Activated T-cell treated with anti-CD3 and anti-CD28 coated beads, Interleukin-2, amount 50 U/mL, for 72 hours (primary cell): Measurements from ENCODE around the gene MMP14. TPM values are rescaled to one million over a fixed set of nuclear protein-coding genes. Genes with fewer than 3 reads are reported as not detected.

Experiments used
- ATAC-seq, 2 donors: fragments of 150-1000 bp; cut with Tn5 transposase; replicated peaks in 1 of 2; 2 replicates each; pipeline ENCODE4 v1.10.0; 2021; ENCODE audit warnings: moderate library complexity in 2 of 2, mild to moderate bottlenecking in 1 of 2
- DNase-seq, 2 donors: peaks; one replicate each; pipeline ENCODE4 v3.0.0; 2021 to 2022; ENCODE audit warnings: mixed read lengths in 1 of 2
- H3K27ac Mint-ChIP-seq: one replicate; pipeline ENCODE4 v1.8.0; 2022; ENCODE audit warnings: mild to moderate bottlenecking, moderate library complexity, mixed read lengths
- H3K27me3 Mint-ChIP-seq: one replicate; pipeline ENCODE4 v1.8.0; 2022; ENCODE audit warnings: low read depth, mixed read lengths
- H3K36me3 Mint-ChIP-seq, 2 donors: one replicate each; pipeline ENCODE4 v1.8.0; 2022; ENCODE audit warnings: mixed read lengths in 2 of 2, mild to moderate bottlenecking in 1 of 2; ENCODE audit not compliant: insufficient read depth in 2 of 2
- H3K4me1 Mint-ChIP-seq: one replicate; pipeline ENCODE4 v1.8.0; 2022; ENCODE audit warnings: low read depth, mixed read lengths
- H3K4me3 Mint-ChIP-seq, 2 donors: one replicate each; pipeline ENCODE4 v1.8.0; 2022; ENCODE audit warnings: mild to moderate bottlenecking in 2 of 2, mixed read lengths in 2 of 2, moderate library complexity in 2 of 2
- H3K9me3 Mint-ChIP-seq, 2 donors: one replicate each; pipeline ENCODE4 v1.8.0; 2022; ENCODE audit warnings: mixed read lengths in 2 of 2
- total RNA-seq, 2 donors: library from RNA; stranded (reverse); gene quantifications; one replicate each; pipeline ENCODE4 v1.2.3, GENCODE V29; 2022

MMP14 gene
- total RNA-seq, 2 donors from 2014 or later: 1.4 to 6.8 TPM

DNA sequence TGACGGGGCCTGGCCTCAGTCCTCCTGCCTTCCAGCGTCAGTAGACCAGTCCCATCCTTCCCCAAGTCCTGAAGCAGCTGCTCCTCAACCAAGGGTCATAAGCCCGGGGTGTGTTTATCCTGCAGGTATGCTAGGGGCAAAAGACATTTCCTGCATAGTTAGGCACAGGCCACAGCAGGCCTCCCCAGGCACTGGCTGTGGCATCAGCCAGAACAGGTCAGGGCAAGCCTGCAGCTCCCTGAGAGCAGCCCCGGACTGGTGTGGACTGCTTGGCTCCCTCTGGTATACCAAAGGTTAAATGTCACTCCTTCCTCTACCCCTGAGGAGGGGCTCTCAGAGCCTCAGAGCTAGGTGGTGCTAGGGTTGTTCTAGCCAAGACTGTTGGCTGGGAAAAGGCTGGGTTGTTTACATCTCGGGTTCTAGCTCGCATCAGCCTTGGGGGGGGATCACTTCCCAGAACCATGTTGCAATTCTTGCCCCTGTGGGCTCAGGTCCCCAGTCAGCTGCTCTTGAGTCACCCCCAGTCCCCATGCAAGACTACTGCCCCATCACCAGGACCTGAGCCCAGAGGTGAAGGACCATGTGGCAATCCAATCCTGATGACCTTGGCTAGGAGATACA is 2.9 kb downstream of the MMP14 start:
- no peak overlapping the region for H3K27ac Mint-ChIP-seq
- H3K9me3 Mint-ChIP-seq: no peaks in the 10 kb centered on the region
- ATAC-seq (peak in 1 of 2 donors; percentile 25), DNase-seq (no peak)
- peaks cover 19% of the 10 kb centered on the region for H3K27me3 Mint-ChIP-seq
- H3K36me3 Mint-ChIP-seq: peaks cover 0 to 2% of the 10 kb centered on the region in 2 donors
- H3K4me1 Mint-ChIP-seq: peaks cover 24% of the 10 kb centered on the region
- H3K4me3 Mint-ChIP-seq: peak overlapping the region in 1 of 2 donors; percentile 24

DNA sequence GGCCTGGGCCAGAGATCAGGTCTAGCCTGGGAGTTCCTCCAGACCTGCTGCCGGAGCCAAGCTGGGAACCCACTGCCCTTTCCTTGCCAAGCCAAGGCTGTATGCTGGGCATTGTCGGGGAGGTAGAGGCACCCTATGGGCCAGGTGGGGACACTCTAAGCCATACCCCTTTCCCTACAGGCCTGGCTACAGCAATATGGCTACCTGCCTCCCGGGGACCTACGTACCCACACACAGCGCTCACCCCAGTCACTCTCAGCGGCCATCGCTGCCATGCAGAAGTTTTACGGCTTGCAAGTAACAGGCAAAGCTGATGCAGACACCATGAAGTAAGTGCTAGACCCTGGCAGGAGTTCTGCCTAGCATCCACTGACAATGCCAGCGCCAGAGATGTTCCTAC is 4.9 kb downstream of the MMP14 start:
- H3K27me3 Mint-ChIP-seq: peaks cover 19% of the 10 kb centered on the region
- ATAC-seq: no peak
- peaks cover 19% of the 10 kb centered on the region for H3K4me1 Mint-ChIP-seq
- H3K4me3 Mint-ChIP-seq: no peak overlapping the region
- no peaks in the 10 kb centered on the region for H3K9me3 Mint-ChIP-seq
- H3K27ac Mint-ChIP-seq: no peak overlapping the region
- peaks cover 0 to 2% of the 10 kb centered on the region in 2 donors for H3K36me3 Mint-ChIP-seq
- DNase-seq: no peak

DNA sequence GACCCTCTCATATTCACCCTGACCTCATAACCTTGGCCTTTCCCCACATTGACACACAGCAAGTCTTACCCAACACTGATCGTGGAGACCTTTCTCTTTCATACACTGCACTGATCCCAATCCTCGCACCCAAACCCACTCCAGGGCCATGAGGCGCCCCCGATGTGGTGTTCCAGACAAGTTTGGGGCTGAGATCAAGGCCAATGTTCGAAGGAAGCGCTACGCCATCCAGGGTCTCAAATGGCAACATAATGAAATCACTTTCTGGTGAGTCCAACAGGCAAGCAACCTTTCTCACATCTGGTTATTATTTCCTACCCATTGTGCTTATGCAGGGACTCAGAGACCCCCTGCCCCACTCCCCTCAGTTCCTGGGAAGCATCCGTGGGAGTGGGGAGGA is 5.4 kb downstream of the MMP14 start:
- DNase-seq (no peak), ATAC-seq (no peak)
- peaks cover 19% of the 10 kb centered on the region for H3K27me3 Mint-ChIP-seq
- peaks cover 17% of the 10 kb centered on the region for H3K4me1 Mint-ChIP-seq
- H3K9me3 Mint-ChIP-seq: no peaks in the 10 kb centered on the region
- no peak overlapping the region for H3K4me3 Mint-ChIP-seq
- peaks cover 0 to 2% of the 10 kb centered on the region in 2 donors for H3K36me3 Mint-ChIP-seq
- H3K27ac Mint-ChIP-seq: no peak overlapping the region

DNA sequence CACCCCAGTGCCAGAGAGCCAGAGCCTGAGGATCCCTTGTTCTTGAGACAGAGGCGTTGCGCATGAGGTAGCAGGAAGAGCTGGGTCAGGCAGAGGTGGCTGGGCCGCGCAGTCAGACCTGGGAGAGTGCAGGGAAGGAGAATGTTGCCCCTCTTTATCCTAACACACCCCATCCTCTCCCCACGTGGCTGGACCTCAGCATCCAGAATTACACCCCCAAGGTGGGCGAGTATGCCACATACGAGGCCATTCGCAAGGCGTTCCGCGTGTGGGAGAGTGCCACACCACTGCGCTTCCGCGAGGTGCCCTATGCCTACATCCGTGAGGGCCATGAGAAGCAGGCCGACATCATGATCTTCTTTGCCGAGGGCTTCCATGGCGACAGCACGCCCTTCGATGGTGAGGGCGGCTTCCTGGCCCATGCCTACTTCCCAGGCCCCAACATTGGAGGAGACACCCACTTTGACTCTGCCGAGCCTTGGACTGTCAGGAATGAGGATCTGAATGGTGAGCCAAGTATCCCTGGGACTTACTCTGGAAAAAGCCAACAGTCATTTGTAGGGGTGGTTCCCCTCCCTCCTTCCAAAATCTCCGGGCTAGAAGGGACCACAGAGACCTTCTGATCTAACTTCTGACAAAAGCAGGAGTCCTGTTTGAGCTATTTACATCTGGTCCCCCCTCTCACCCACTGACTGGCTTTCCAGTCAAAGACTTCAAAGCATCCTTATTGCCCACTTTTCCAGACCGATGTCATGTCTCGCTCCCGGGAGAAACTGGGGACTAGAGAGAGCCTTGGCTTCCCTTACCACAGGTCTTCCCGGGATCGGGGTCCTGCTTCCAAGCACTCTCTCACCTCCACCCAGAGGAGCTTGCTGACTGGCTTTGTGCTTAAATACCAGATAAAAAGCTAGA is 6.1 kb downstream of the MMP14 start:
- Mint-ChIP-seq H3K36me3 (no peaks in the 10 kb centered on the region), H3K4me1 (peaks cover 10% of the 10 kb centered on the region), H3K4me3 (no peak overlapping the region), H3K27me3 (peaks cover 12% of the 10 kb centered on the region), H3K27ac (no peak overlapping the region), H3K9me3 (no peaks in the 10 kb centered on the region)
- ATAC-seq (no peak), DNase-seq (no peak)

DNA sequence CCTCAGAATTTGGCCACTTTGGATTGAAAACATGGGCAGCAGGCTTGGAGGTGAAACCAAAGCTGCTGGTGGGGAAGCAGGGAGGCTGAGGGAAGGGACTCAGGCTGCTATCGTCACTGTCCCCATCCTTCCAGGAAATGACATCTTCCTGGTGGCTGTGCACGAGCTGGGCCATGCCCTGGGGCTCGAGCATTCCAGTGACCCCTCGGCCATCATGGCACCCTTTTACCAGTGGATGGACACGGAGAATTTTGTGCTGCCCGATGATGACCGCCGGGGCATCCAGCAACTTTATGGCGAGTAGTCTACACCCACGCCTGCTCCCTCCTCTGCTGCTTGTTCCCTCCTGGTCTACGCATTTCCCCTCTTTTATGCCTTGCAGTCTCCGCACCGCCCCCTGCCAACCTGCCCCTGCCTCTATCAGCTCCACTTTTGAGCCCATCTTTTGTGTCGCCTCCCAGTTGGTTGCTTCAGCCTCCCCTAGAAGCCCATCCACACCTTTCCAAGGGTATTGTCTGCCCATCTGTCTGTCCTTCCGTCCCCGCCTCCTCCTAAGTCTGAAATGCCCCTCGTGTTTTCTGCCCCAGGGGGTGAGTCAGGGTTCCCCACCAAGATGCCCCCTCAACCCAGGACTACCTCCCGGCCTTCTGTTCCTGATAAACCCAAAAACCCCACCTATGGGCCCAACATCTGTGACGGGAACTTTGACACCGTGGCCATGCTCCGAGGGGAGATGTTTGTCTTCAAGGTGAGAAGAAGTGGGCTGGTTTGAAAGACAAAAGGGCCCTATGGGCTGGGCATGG is 6.9 kb downstream of the MMP14 start:
- Mint-ChIP-seq H3K4me3 (no peak overlapping the region), H3K4me1 (peaks cover 5% of the 10 kb centered on the region), H3K27ac (no peak overlapping the region), H3K36me3 (no peaks in the 10 kb centered on the region), H3K27me3 (peaks cover 11% of the 10 kb centered on the region), H3K9me3 (no peaks in the 10 kb centered on the region)
- DNase-seq: no peak
- ATAC-seq: no peak

DNA sequence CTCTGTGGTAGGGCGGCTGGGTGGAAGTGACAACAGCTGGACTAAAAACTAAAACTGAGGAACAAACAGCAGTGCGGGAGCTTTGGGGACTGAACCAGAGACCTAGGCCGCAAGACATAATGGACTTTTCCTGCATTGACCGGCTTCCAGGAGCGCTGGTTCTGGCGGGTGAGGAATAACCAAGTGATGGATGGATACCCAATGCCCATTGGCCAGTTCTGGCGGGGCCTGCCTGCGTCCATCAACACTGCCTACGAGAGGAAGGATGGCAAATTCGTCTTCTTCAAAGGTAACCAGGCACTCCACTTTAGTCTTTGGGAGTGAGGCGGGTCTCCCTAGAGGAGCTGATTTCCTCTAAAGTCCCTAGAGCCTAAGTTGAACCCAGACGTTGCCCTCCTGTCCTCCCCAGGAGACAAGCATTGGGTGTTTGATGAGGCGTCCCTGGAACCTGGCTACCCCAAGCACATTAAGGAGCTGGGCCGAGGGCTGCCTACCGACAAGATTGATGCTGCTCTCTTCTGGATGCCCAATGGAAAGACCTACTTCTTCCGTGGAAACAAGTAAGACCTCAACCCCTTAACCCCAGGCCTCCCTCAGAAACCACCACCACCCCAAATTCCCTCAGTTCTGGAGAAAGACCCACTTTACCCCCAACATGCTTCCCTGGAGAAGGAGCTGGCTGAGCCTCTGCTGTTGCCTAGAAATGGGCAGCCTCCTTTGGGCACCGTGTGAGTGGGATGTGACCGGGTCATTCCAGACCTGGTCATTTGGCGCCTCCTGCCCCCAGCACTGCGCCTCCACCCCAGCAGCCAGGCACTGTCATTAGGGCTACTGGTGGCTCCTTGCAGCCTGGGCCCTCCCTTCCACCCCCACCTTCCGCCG is 8.1 kb downstream of the MMP14 start:
- Mint-ChIP-seq H3K4me3 (no peak overlapping the region), H3K9me3 (no peaks in the 10 kb centered on the region), H3K4me1 (no peaks in the 10 kb centered on the region), H3K27me3 (peaks cover 13% of the 10 kb centered on the region), H3K27ac (no peak overlapping the region), H3K36me3 (no peaks in the 10 kb centered on the region)
- no peak for ATAC-seq
- DNase-seq: no peak

DNA sequence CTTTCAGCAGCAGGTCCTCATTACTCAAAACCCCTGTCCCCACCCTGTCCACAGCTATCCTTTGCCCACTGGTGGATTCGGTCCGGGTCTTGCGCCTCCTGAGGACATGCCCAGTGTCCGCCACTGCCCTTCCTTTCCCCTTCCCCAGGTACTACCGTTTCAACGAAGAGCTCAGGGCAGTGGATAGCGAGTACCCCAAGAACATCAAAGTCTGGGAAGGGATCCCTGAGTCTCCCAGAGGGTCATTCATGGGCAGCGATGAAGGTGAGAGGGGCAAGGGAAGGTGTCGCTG is 8.7 kb downstream of the MMP14 start:
- Mint-ChIP-seq H3K27ac (no peak overlapping the region), H3K36me3 (no peaks in the 10 kb centered on the region), H3K27me3 (peaks cover 13% of the 10 kb centered on the region), H3K4me1 (no peaks in the 10 kb centered on the region), H3K9me3 (no peaks in the 10 kb centered on the region), H3K4me3 (no peak overlapping the region)
- ATAC-seq (no peak), DNase-seq (no peak)

DNA sequence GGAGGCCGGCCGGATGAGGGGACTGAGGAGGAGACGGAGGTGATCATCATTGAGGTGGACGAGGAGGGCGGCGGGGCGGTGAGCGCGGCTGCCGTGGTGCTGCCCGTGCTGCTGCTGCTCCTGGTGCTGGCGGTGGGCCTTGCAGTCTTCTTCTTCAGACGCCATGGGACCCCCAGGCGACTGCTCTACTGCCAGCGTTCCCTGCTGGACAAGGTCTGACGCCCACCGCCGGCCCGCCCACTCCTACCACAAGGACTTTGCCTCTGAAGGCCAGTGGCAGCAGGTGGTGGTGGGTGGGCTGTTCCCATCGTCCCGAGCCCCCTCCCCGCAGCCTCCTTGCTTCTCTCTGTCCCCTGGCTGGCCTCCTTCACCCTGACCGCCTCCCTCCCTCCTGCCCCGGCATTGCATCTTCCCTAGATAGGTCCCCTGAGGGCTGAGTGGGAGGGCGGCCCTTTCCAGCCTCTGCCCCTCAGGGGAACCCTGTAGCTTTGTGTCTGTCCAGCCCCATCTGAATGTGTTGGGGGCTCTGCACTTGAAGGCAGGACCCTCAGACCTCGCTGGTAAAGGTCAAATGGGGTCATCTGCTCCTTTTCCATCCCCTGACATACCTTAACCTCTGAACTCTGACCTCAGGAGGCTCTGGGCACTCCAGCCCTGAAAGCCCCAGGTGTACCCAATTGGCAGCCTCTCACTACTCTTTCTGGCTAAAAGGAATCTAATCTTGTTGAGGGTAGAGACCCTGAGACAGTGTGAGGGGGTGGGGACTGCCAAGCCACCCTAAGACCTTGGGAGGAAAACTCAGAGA is 9.6 kb downstream of the MMP14 start:
- no peak overlapping the region for H3K27ac Mint-ChIP-seq

DNA sequence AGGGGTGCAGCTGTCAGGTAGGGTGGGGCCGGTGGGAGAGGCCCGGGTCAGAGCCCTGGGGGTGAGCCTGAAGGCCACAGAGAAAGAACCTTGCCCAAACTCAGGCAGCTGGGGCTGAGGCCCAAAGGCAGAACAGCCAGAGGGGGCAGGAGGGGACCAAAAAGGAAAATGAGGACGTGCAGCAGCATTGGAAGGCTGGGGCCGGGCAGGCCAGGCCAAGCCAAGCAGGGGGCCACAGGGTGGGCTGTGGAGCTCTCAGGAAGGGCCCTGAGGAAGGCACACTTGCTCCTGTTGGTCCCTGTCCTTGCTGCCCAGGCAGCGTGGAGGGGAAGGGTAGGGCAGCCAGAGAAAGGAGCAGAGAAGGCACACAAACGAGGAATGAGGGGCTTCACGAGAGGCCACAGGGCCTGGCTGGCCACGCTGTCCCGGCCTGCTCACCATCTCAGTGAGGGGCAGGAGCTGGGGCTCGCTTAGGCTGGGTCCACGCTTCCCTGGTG is 10.5 kb downstream of the MMP14 start:
- no peak overlapping the region for H3K27ac Mint-ChIP-seq
- H3K4me1 Mint-ChIP-seq: peaks cover 8% of the 10 kb centered on the region
- H3K9me3 Mint-ChIP-seq: no peaks in the 10 kb centered on the region
- H3K36me3 Mint-ChIP-seq: no peaks in the 10 kb centered on the region
- H3K4me3 Mint-ChIP-seq: no peak overlapping the region
- peaks cover 13% of the 10 kb centered on the region for H3K27me3 Mint-ChIP-seq
- ATAC-seq (no peak), DNase-seq (no peak)

More for the DNA sequence above, 9.6 kb downstream of the MMP14 start:
- ATAC-seq (no peak), DNase-seq (no peak)
- Mint-ChIP-seq H3K36me3 (no peaks in the 10 kb centered on the region), H3K9me3 (no peaks in the 10 kb centered on the region), H3K4me1 (peaks cover 1% of the 10 kb centered on the region), H3K27me3 (peaks cover 13% of the 10 kb centered on the region), H3K4me3 (no peak overlapping the region)

DNA sequence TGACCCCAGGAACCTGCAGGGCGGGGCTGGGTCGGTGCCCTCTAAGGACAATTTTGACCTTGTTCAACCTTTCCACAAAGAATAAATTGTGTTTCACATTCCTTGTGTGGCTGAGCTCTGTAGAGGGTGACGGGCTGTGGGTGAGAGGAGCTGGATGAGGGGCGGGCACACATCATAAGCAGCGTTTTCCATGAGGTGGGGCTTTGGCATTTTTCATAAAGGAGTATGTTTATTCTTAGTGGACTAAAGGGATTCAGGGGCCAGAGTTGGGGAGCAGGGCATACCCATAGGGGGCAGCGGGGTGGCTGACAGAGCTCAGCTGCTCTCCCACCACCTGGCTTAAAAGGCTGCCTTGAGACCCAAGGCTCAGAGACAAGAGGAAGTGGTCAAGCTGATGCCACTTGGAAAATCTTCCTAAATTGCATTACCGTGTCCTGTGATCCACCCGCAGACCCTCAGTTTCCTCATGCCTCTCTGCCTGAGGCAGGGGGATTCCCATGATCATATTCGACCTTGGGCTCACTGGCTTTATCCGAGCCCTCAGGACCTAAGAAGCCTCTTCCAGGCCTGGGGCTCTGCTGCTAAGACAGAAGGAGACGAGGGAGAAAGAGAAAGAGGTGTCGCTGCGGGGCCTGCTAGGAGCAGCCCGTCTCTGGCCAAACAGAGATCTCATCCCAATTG is 11.4 kb downstream of the MMP14 start:
- no peak for DNase-seq
- no peak overlapping the region for H3K4me3 Mint-ChIP-seq
- no peak overlapping the region for H3K27ac Mint-ChIP-seq
- ATAC-seq: no peak
- peaks cover 11% of the 10 kb centered on the region for H3K4me1 Mint-ChIP-seq
- H3K9me3 Mint-ChIP-seq: no peaks in the 10 kb centered on the region
- H3K27me3 Mint-ChIP-seq: peaks cover 13% of the 10 kb centered on the region
- no peaks in the 10 kb centered on the region for H3K36me3 Mint-ChIP-seq

DNA sequence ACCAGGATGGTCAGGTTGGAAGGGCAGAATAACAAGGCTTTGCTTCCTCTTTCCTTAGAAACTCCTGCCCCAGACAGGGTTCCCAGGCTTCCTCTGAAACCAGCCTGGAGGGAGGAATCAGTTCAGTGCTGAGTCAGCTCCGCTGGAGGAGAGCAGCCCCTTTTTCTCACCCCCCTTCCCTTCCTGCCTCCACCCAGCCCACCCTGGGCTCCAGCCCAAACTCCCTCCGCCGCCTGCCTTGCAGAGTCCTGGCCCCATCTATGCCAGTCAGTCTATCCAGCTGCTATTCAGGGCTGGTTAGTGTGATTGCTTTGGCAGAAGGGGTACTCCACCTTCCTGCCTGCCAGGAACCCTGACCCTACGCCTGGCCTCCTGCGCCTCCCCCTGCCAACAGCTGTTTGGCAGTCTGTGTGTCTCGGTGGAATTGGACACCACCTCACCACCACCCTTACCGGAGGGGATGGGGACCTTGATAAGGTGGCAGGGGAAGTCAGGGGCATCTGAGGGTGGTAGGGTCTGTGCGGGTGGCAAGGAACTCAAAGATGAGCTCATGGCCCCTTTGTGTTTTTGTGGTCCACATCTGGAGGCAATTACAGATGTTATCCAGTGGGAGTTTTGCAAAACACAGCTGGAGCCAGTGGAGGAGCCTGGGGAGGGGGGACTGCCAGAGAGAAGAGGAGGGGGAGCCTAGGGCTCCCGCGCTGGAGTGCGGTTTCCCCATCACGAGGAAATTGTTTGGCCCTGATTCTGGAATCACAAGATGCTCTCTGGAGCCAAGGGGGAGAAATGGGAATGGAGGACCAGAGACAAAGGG is 12.2 kb downstream of the MMP14 start:
- ATAC-seq (no peak), DNase-seq (no peak)
- Mint-ChIP-seq H3K4me3 (no peak overlapping the region), H3K9me3 (no peaks in the 10 kb centered on the region), H3K36me3 (no peaks in the 10 kb centered on the region), H3K27ac (no peak overlapping the region), H3K4me1 (peaks cover 17% of the 10 kb centered on the region), H3K27me3 (peaks cover 13% of the 10 kb centered on the region)
